Mesothelial cell of epicardium (in vitro differentiated cells): ENCODE measurements around the gene PDE10A. TPM values are rescaled to one million over a fixed set of nuclear protein-coding genes. Genes with fewer than 3 reads are reported as not detected.
A peak's percentile ranks its signal among the peaks of the same experiment; 100 is the strongest.

ENCODE experiments used
- DNase-seq, 2 experiments: peaks; one replicate each; pipeline ENCODE4 v3.0.0; 2021; ENCODE audit warnings: low spot score in 2 of 2; ENCODE audit not compliant: unreplicated experiment in 2 of 2
- H3K27ac Mint-ChIP-seq: 2 replicates; pipeline ENCODE4 v1.8.0; 2021; ENCODE audit warnings: mixed read lengths
- H3K27me3 Mint-ChIP-seq: 2 replicates; pipeline ENCODE4 v1.8.0; 2021; ENCODE audit warnings: low read depth, mixed read lengths
- H3K36me3 Mint-ChIP-seq: 2 replicates; pipeline ENCODE4 v1.8.0; 2021; ENCODE audit warnings: mixed read lengths
- H3K4me1 Mint-ChIP-seq: 2 replicates; pipeline ENCODE4 v1.8.0; 2021; ENCODE audit warnings: mixed read lengths
- H3K4me3 Mint-ChIP-seq: 2 replicates; pipeline ENCODE4 v1.8.0; 2021; ENCODE audit warnings: mild to moderate bottlenecking, moderate library complexity, mixed read lengths
- H3K9me3 Mint-ChIP-seq: 2 replicates; pipeline ENCODE4 v1.8.0; 2021; ENCODE audit warnings: mixed read lengths
- CTCF ChIP-seq: fragments of 200-600 bp; sonication (generic); IDR thresholded peaks from one replicate; pipeline ENCODE4 v1.5.0; 2021; ENCODE audit warnings: antibody characterized with exemption; ENCODE audit not compliant: unreplicated experiment
- total RNA-seq: library from RNA; stranded (reverse); gene quantifications from 3 replicates; pipeline ENCODE4 v1.2.1, GENCODE V29; 2021

Gene PDE10A
- total RNA-seq, 1 donor from 2014 or later: 12.8 TPM

GRCh38 chr6:165325609-165326008, 337.4 kb downstream of the PDE10A start:
- H3K36me3 Mint-ChIP-seq: no peaks in the 10 kb centered on the region
- no peak for DNase-seq
- no peak overlapping the region for H3K27ac Mint-ChIP-seq
- H3K27me3 Mint-ChIP-seq: no peaks in the 10 kb centered on the region
- TF ChIP-seq CTCF: no peak
- no peak overlapping the region for H3K4me3 Mint-ChIP-seq
- H3K9me3 Mint-ChIP-seq: peaks cover 27% of the 10 kb centered on the region
- H3K4me1 Mint-ChIP-seq: no peaks in the 10 kb centered on the region

GRCh38 chr6:165321555-165322145, 341.4 kb downstream of the PDE10A start:
- no peak overlapping the region for H3K4me3 Mint-ChIP-seq
- H3K27me3 Mint-ChIP-seq: peaks cover 1% of the 10 kb centered on the region
- no peak for TF ChIP-seq CTCF
- H3K27ac Mint-ChIP-seq: no peak overlapping the region
- no peaks in the 10 kb centered on the region for H3K36me3 Mint-ChIP-seq
- no peaks in the 10 kb centered on the region for H3K4me1 Mint-ChIP-seq
- no peak for DNase-seq
- H3K9me3 Mint-ChIP-seq: peaks cover 47% of the 10 kb centered on the region

- Mint-ChIP-seq H3K4me1 (no peaks in the 10 kb centered on the region), H3K27ac (no peak overlapping the region), H3K27me3 (peaks cover 1% of the 10 kb centered on the region), H3K4me3 (no peak overlapping the region), H3K9me3 (peaks cover 47% of the 10 kb centered on the region), H3K36me3 (no peaks in the 10 kb centered on the region)
- no peak for DNase-seq
- TF ChIP-seq CTCF: no peak
Measured at GRCh38 chr6:165321150-165321549, 341.9 kb downstream of the PDE10A start.

GRCh38 chr6:165317723-165318122, 345.3 kb downstream of the PDE10A start:
- TF ChIP-seq CTCF: no peak
- Mint-ChIP-seq H3K9me3 (peaks cover 36% of the 10 kb centered on the region), H3K4me3 (no peak overlapping the region), H3K27ac (no peak overlapping the region), H3K27me3 (peaks cover 12% of the 10 kb centered on the region), H3K36me3 (no peaks in the 10 kb centered on the region), H3K4me1 (no peaks in the 10 kb centered on the region)
- no peak for DNase-seq

GRCh38 chr6:165308926-165309731, 353.9 kb downstream of the PDE10A start, which contains the start of gene C6orf118:
TSS of gene C6orf118 (minus strand) at chr6:165309605. CDS start at chr6:165309586, 19 bp downstream.
- no peaks in the 10 kb centered on the region for H3K36me3 Mint-ChIP-seq
- H3K9me3 Mint-ChIP-seq: no peaks in the 10 kb centered on the region
- peak within 1 kb of the TSS; percentile 72 for H3K4me3 Mint-ChIP-seq
- H3K27me3 Mint-ChIP-seq: peaks cover 44% of the 10 kb centered on the region
- H3K27ac Mint-ChIP-seq: peak within 1 kb of the TSS; percentile 67
- DNase-seq: peak; percentile 55 to 82
- peaks cover 4% of the 10 kb centered on the region for H3K4me1 Mint-ChIP-seq
- no peak for TF ChIP-seq CTCF
